ENCODE results near the gene CAB39.
A peak's percentile ranks its signal among the peaks of the same experiment; 100 is the strongest.

CAB39 gene

GRCh38 chr2:230674966-230675672 lies 37.5 kb upstream of the CAB39 start:
- no peak for TF ChIP-seq CTCF (conservative IDR thresholded peaks at IDR 0.05; ENCODE audit: low read depth, low read length)
- no peak for DNase-seq (ENCODE audit: low read depth)
- no peak overlapping the region for H3K4me3 ChIP-seq (ENCODE audit: low read depth, low read length)

- H3K4me3 ChIP-seq (ENCODE audit: low read depth, low read length) = no peak overlapping the region
- TF ChIP-seq CTCF (conservative IDR thresholded peaks at IDR 0.05; ENCODE audit: low read depth, low read length) = no peak
- DNase-seq (ENCODE audit: low read depth) = no peak
These were observed 36.1 kb upstream of the CAB39 start for GRCh38 chr2:230676546-230676945.

- peak; percentile 49 for DNase-seq (ENCODE audit: low read depth)
These were observed 35.3 kb upstream of the CAB39 start for GRCh38 chr2:230677201-230677946.

GRCh38 chr2:230678018-230678417 lies 34.6 kb upstream of the CAB39 start:
- no peak overlapping the region for H3K4me3 ChIP-seq (ENCODE audit: low read depth, low read length)
- DNase-seq (ENCODE audit: low read depth) = no peak
- TF ChIP-seq CTCF (conservative IDR thresholded peaks at IDR 0.05; ENCODE audit: low read depth, low read length) = no peak

More at GRCh38 chr2:230677201-230677946, 35.3 kb upstream of the CAB39 start:
- no peak for TF ChIP-seq CTCF (conservative IDR thresholded peaks at IDR 0.05; ENCODE audit: low read depth, low read length)
- H3K4me3 ChIP-seq (ENCODE audit: low read depth, low read length) = no peak overlapping the region

- no peak for DNase-seq (ENCODE audit: low read depth)
- no peak for TF ChIP-seq CTCF (conservative IDR thresholded peaks at IDR 0.05; ENCODE audit: low read depth, low read length)
- no peak overlapping the region for H3K4me3 ChIP-seq (ENCODE audit: low read depth, low read length)
These were observed 34.2 kb upstream of the CAB39 start for GRCh38 chr2:230678451-230678850.

- no peak for TF ChIP-seq CTCF (conservative IDR thresholded peaks at IDR 0.05; ENCODE audit: low read depth, low read length)
- DNase-seq (ENCODE audit: low read depth) = no peak
- no peak overlapping the region for H3K4me3 ChIP-seq (ENCODE audit: low read depth, low read length)
These were observed 32.0 kb upstream of the CAB39 start for GRCh38 chr2:230680463-230681170.

Measured in choroid plexus epithelial cell (primary cell).